PFSK-1 (cell line): ENCODE data around the gene PLEKHN1.

Experiments used
- FOXP2 ChIP-seq: optimal IDR thresholded peaks from 2 replicates; pipeline ENCODE3; 2011; ENCODE audit warnings: borderline replicate concordance, control low read depth, inconsistent platforms; ENCODE audit not compliant: insufficient read depth; ENCODE audit errors: extremely low read length, extremely low read depth
- POLR2AphosphoS5 ChIP-seq: IDR thresholded peaks from 2 replicates; pipeline ENCODE4 v1.6.1; 2012; ENCODE audit warnings: low read depth, mild to moderate bottlenecking, control low read depth, low read length, moderate library complexity
- REST ChIP-seq, 2 experiments: IDR thresholded peaks; 2 replicates each; pipeline versions ENCODE4 v1.6.1 to v1.8.0; 2011 to 2012; ENCODE audit warnings: low read depth in 2 of 2, low read length in 2 of 2, control low read depth in 1 of 2, inconsistent platforms in 1 of 2, mild to moderate bottlenecking in 1 of 2, moderate library complexity in 1 of 2; ENCODE audit not compliant: insufficient read depth in 1 of 2
- SIN3A ChIP-seq: IDR thresholded peaks from 2 replicates; pipeline ENCODE4 v1.6.1; 2012; ENCODE audit warnings: mild to moderate bottlenecking, low read length, moderate library complexity, borderline replicate concordance; ENCODE audit not compliant: insufficient read depth
- TAF1 ChIP-seq: IDR thresholded peaks from 2 replicates; pipeline ENCODE4 v1.6.1; 2012; ENCODE audit warnings: low read length, control low read depth, borderline replicate concordance; ENCODE audit not compliant: insufficient read depth

The PLEKHN1 gene

GRCh38 chr1:974687-975328 lies 8.5 kb downstream of the PLEKHN1 start:
- no peak for TF ChIP-seq FOXP2
- no peak for TF ChIP-seq TAF1
- no peak for TF ChIP-seq SIN3A
- no peak for TF ChIP-seq POLR2AphosphoS5

- no peak for TF ChIP-seq TAF1
- no peak for TF ChIP-seq SIN3A
- TF ChIP-seq POLR2AphosphoS5, result no peak
- no peak for TF ChIP-seq FOXP2
- no peak for TF ChIP-seq REST (IDR thresholded peaks at IDR 0.05; ENCODE audit: insufficient read depth in 1 of 2, low read depth in 2 of 2, low read length in 2 of 2)
Measured at GRCh38 chr1:975365-975764, 9.1 kb downstream of the PLEKHN1 start.

GRCh38 chr1:975896-976683 lies 9.8 kb downstream of the PLEKHN1 start:
- TF ChIP-seq REST (IDR thresholded peaks at IDR 0.05; ENCODE audit: insufficient read depth in 1 of 2, low read depth in 2 of 2, low read length in 2 of 2) (no peak), SIN3A (no peak), TAF1 (no peak), POLR2AphosphoS5 (no peak), FOXP2 (no peak)

- TF ChIP-seq FOXP2 (no peak), TAF1 (no peak), POLR2AphosphoS5 (no peak), REST (IDR thresholded peaks at IDR 0.05; ENCODE audit: insufficient read depth in 1 of 2, low read depth in 2 of 2, low read length in 2 of 2) (no peak)
Measured at GRCh38 chr1:978069-978834, 12.0 kb downstream of the PLEKHN1 start.

- no peak for TF ChIP-seq POLR2AphosphoS5
- TF ChIP-seq REST (IDR thresholded peaks at IDR 0.05; ENCODE audit: insufficient read depth in 1 of 2, low read depth in 2 of 2, low read length in 2 of 2), result no peak
Measured at GRCh38 chr1:978835-979743, 12.8 kb downstream of the PLEKHN1 start.
